ENCODE data around the gene AMPH.
A peak's percentile ranks its signal among the peaks of the same experiment; 100 is the strongest.
"Not testable (repeated sequence)": the region's sequence is repeated elsewhere in the genome, so short reads cannot be mapped to it uniquely, and the experiment has no call there.

Gene AMPH

GRCh38 chr7:38339953-38340819, 291.0 kb downstream of the AMPH start:
- no peak for DNase-seq (ENCODE audit: low read depth in 2 of 2)
- TF ChIP-seq, protein P1, sequence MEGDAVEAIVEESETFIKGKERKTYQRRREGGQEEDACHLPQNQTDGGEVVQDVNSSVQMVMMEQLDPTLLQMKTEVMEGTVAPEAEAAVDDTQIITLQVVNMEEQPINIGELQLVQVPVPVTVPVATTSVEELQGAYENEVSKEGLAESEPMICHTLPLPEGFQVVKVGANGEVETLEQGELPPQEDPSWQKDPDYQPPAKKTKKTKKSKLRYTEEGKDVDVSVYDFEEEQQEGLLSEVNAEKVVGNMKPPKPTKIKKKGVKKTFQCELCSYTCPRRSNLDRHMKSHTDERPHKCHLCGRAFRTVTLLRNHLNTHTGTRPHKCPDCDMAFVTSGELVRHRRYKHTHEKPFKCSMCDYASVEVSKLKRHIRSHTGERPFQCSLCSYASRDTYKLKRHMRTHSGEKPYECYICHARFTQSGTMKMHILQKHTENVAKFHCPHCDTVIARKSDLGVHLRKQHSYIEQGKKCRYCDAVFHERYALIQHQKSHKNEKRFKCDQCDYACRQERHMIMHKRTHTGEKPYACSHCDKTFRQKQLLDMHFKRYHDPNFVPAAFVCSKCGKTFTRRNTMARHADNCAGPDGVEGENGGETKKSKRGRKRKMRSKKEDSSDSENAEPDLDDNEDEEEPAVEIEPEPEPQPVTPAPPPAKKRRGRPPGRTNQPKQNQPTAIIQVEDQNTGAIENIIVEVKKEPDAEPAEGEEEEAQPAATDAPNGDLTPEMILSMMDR (IDR thresholded peaks at IDR 0.05; ENCODE audit: low read depth, low read length): no peak

GRCh38 chr7:38336148-38336515, 295.0 kb downstream of the AMPH start:
- not testable (repeated sequence) for H3K4me3 ChIP-seq (replicated peaks in 1 of 2; ENCODE audit: low read depth in 2 of 2, low read length in 2 of 2); DNase-seq (ENCODE audit: low read depth in 2 of 2)

More at GRCh38 chr7:38339953-38340819, 291.0 kb downstream of the AMPH start:
- H3K4me3 ChIP-seq (replicated peaks in 1 of 2; ENCODE audit: low read depth in 2 of 2, low read length in 2 of 2): no peak overlapping the region

DNA sequence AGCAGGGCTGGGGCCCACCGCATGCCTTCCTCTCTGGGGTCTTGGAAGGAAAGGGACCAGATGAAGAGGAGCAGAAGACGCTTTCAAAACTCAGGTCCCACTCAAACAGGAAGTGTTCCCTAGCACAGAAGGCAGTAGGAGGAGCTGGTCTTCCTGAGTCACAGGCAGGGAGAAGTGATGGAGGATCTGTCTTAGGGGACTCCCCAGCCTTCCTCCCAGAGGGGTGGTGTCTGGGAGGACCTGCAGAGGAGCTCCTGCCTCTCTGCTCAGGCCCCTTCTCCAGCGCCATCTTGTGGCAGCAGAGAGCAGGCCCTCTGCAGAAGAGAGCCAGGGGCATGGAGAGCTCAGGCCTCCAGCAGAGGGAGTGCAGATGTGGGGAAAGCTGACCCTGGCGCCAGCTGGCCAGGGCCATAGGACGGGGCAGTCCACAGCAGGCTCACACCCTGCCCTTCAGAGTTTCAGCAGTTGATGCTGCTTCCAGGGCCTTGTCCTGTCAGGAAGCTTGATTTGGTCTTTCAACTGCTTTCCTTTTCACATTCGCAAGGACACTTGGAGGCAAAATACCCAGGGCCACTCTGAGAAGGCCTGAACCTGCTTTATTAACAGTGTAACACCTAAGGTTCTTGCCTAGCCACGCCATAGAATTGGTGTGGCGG, 295.6 kb downstream of the AMPH start:
- peak; percentile 88 to 93 for DNase-seq (ENCODE audit: low read depth in 2 of 2)
- TF ChIP-seq, protein P1 (IDR thresholded peaks at IDR 0.05; ENCODE audit: low read depth, low read length): peak; percentile 100
- H3K4me3 ChIP-seq (replicated peaks in 1 of 2; ENCODE audit: low read depth in 2 of 2, low read length in 2 of 2): peak overlapping the region in 1 of 2 donors; percentile 22

DNA sequence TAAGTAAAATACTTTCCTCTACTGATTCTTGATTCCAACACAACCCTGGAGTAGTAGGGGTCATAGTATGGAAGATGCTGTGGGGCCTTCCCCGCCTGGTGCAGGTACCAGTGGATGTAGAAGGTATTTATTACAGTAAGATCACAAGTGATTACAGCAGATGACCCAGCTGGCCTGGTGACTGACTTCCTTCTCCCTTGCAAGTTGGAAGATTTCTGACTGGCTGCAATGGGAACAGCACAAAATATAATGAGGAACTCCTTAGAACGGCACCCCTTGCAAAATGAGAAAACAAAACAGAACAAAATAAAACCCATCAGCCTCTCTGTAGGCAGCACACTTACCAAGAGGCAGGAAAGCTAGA, 296.1 kb downstream of the AMPH start:
- no peak for DNase-seq (ENCODE audit: low read depth in 2 of 2)
- peak overlapping the region in 1 of 2 donors; percentile 22 for H3K4me3 ChIP-seq (replicated peaks in 1 of 2; ENCODE audit: low read depth in 2 of 2, low read length in 2 of 2)
- TF ChIP-seq, protein P1 (IDR thresholded peaks at IDR 0.05; ENCODE audit: low read depth, low read length): no peak

GRCh38 chr7:38334163-38334562, 297.0 kb downstream of the AMPH start:
- H3K4me3 ChIP-seq (replicated peaks in 1 of 2; ENCODE audit: low read depth in 2 of 2, low read length in 2 of 2): no peak overlapping the region
- no peak for DNase-seq (ENCODE audit: low read depth in 2 of 2)
- TF ChIP-seq, protein P1 (IDR thresholded peaks at IDR 0.05; ENCODE audit: low read depth, low read length): no peak
